ENCODE data around the gene RHOF.

The RHOF gene

DNA sequence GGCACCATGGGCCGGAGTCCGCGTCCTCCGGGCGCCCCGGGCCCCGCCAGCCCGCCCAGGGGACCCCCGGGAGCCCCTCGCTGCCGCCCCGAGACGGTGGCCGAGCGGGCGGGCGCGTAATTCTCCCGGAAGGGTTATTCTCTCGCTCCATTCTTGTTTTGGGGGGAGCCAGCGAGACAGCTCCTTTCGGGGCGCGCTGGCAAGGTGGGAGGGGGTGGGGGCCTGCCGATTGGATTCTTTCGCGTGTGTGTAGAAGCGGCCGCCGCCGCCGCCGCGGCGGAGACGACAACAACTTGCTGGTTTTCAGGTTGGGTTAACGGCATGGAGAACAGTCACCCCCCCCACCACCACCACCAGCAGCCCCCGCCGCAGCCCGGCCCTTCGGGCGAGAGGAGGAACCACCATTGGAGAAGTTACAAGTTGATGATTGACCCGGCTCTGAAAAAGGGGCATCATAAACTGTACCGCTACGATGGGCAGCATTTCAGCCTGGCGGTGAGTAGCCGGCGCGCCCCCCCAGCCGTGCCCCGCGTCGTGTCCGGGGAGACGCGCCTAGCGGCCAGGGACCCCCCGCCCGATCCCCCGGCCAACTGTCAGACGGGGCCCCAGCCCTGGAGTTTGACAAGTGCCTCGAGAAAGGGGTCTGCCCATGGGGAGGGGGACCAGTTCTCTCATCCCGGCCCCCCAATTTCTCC is 11.1 kb upstream of the RHOF start:
- DNase-seq = peak; percentile 28

- peak; percentile 69 for DNase-seq
Measured at GRCh38 chr12:121803861-121804416, 10.5 kb upstream of the RHOF start, which contains the start of gene SETD1B. TSS of gene SETD1B (plus strand) at chr12:121804009. CDS start at chr12:121804738, 729 bp downstream.

DNA sequence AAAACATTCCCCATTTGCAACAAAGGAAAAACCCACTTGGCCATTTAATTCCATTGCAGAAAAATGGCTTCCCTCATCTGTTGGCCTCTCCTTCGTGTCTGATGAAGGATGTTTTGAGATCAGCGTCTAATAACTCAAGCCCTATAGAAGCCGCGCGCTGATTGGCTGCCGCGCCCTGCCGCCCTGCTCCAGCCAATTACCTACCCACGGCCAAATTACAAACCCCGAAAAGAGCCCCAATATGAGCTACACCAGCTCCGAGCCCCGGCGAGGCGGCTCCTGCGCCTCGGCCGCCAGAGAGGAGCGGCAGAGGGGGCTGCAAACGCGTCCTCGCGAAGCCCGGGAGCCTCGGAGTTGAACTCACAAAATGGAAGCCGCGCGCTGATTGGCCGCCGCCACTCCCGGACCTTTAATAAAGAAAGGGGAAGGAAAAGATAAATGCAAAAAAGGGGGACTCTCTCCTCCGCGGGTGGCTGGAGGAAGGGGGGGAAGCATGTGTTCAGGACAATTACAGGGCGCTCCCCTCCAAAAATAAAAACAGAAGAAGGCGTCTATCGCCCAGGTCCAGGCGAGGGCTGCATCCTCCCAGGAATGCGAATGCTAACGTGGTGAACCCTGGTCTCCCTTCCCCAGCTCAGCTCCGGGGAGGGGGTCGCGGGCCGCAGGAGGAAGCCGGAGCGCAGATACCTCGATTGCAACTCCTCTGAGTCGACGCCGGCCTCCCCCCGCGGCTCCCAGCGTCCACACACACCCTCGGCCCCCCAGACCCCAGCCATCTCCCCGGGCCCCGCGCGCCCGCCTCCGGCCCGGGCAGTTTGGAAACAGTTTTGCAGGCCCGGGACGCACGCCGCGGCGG is 9.6 kb upstream of the RHOF start:
- peak; percentile 98 for DNase-seq

DNA sequence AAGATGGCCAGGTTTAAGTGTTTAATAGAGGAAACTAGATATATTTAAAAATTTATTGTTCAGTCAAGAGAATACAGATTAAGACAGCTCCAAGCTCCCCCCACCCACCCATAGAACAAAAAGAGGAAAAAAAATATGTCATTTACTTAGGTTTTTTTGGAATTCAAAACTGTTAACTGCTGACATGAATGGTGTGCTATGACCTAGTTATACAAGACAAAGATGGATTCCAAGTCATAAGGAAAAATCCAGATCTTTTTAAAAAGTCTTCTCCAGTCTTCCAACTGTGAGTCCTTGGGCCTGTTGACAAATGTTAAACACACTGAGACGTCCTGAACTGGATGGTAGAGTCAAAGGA is 9.0 kb upstream of the RHOF start:
- no peak for DNase-seq

DNA sequence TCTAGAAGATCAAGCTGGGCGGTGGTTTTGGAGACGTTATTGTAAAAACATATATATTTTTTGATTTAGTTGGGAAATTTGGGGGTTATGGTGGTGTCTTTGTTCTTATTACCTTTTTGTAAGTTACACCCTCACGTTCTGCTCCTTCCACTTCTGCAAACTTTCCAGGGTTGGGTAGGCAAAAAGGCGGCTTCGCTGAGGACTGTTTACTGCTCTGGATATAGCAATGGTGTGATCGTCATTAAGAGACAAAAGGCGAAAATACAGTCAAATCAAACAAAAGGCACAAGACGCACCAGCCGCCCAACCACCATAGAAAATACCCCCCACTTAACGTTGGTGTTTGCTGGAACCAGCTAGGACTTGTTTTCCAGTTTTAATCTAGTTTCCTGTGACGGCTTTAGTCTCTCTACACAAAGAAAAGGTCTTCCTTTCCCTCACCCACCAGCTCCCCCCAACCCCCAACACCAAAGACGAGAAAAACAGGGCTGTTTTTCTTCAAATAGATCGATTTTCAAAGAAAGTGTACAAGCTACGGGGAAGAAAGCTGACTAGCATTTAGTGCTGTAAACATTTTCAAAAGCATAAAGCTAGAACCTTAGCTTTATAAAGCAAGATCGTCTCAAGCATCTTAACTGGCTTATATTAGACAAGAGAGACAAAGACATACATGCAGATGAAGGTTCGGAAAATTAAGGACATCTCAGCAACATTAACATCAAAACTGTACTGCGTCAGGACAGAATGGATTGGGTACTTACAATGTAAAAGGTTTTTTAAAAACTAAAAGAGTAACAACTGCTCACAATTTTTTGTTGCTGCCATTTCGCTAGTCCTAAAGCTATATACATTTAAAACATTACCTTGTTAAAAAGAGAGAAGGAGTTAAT is 8.4 kb upstream of the RHOF start:
- DNase-seq = peak; percentile 71

GRCh38 chr12:121800694-121801594 is 7.5 kb upstream of the RHOF start:
- DNase-seq = peak; percentile 84

DNA sequence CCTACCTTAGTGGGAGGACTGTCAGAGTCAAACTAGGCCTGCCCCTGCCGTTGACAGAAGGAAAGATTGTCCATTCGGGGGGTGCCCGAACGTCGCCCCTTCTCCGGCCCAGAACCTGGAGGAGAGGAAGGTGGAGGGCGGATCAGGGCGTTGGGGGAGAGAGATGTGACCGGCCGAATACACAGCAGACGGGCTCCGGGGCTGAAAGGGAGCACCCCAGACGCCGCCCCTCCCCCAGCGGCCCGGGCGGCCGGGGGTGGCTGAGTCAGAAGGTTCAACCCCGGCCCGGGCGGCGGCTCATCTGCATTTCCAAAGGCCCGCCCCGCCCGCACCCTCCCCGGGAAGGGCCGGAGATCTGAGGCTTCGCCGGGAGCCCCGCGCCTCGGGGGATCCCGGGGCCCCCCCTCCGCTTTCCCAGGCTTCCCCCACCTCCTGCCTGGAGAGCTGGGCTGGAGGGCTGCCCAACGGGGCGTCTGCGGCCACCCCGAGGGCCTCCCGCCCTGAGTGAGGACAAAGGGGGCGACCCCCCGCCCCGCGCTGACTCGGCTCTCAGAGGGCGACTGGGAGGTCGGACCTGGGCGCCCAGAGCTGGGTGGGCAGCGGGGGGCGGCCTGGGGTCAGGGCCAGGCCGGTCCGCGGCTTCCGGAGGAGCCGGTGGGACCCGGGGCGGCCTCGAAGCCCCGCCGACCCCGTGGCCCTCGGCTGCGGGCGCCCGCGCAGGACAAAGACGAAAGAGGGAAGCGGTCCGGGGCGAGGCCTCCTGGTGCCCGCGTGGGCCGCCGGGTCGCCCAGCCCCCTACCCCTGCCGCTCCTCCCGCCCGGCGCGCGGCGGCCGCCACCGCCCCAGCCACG is 6.6 kb upstream of the RHOF start:
- peak; percentile 94 for DNase-seq

- peak; percentile 88 for DNase-seq
Measured at GRCh38 chr12:121799156-121799841, 5.8 kb upstream of the RHOF start.

DNA sequence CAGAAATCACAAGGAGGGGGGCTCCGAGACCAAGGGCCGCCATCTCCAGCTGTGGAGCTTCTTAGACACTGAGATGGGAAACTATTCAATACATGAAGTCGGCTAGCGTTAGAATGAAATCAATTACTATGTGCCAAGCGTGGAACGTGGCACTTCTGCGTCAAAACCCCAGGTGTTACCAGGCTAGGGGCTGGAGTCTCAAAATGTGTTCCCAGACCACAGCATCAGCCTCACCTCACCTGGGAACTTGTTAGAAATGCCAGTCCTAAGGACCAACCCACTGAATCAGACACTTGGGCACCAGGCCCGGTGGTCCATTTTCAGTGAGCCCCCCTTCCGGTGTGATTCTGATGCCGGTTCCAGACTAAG is 5.3 kb upstream of the RHOF start:
- DNase-seq = no peak

DNA sequence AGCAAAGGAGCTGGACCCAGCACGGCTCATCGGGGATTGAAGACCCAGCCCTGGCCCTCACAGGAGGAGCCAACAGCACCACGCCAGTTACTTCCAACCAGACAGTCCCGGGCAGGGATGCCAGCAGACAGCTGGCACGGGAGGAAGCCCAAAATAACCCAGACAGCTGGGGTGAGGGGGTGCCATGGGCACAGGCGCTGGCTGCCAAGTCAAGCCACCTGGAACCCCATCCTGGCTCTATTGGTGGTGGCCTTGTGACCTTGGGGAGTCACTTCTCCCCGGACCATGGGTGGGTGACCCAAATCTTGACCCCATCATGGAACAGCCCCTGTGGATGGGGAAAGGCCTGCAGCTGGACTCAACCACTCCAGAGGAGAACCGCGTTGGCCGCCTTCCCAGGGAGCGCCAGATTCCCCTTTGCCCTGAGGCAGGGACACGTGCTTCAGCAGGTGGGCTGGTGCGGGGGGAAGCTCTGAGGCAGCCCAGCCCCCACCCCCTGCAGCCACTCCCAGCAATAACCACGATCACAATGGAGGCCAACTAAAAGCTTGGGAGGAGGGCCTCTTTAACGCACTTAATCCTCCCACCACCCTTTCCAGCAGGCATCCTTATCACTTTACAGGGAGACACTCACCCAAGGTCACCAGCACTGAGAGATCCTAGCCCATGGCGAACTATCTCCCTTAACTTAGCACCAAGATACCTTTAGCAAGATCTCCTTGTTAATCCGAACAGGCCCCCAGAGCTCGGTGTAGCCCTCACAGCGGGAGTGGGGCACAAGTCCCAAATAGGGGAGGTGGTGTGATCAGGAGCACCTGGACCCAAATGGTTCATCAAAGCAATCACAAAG is 4.7 kb upstream of the RHOF start:
- DNase-seq = no peak

- no peak for DNase-seq
Measured at GRCh38 chr12:121796855-121797751, 3.6 kb upstream of the RHOF start.

- peak; percentile 78 for DNase-seq
Measured at GRCh38 chr12:121795034-121795968, 1.8 kb upstream of the RHOF start.

- no peak for DNase-seq
Measured at GRCh38 chr12:121794534-121795033, 1.1 kb upstream of the RHOF start.

DNA sequence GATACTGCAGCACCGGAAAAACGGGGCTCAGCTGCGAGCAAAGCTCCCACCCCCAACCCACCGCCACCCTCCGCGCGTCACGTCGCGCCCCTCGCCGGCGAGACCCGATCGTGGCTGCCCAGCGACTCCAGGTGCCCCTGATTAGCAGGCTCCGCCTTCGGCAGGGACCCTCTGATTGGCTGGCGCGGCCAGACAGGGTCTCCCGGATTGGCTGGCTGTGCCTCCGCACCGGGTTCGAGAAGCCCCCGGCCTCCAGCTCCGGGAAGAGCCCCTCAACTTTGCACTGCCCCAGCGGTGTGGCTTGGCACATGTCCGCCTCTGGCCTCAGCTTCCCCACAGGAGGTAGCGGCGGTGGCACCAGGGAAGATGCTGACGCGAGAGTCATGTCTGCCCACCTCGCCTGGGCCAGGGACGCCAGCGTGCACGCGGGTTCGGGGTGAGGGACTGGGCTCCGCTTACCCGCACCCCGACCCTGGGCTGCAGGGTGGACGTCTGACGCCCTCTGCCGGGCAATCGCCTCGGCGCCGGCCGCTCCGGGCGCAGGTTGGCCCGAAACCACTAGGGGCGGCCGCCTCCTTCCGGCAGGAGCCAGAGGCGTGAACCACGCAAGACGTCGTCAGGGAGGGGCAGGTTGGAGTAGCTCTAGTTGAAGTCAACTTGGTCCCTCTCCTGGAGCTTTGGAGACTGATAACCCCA is 498 bp upstream of the RHOF start:
- peak; percentile 90 for DNase-seq

GRCh38 chr12:121792607-121793439 is 665 bp downstream of the RHOF start:
- no peak for DNase-seq
